D721Med (cell line): ENCODE results near the gene SPRED2.
A peak's percentile ranks its signal among the peaks of the same experiment; 100 is the strongest.

ENCODE experiments used
- DNase-seq: peaks from one replicate; pipeline ENCODE4 v3.0.0; 2011; ENCODE audit warnings: low spot score; ENCODE audit not compliant: insufficient read length
- FAIRE-seq: peaks from 2 replicates; lab custom pipeline; 2011; peaks lifted over from hg19 to GRCh38; lab: Jason Lieb, UNC
- TF ChIP-seq, protein P1 (sequence below): IDR thresholded peaks from 2 replicates; pipeline ENCODE4 v1.5.1; 2012; ENCODE audit warnings: mild to moderate bottlenecking, control low read depth; ENCODE audit not compliant: insufficient read depth; ENCODE audit errors: missing control alignments

Gene SPRED2

DNA sequence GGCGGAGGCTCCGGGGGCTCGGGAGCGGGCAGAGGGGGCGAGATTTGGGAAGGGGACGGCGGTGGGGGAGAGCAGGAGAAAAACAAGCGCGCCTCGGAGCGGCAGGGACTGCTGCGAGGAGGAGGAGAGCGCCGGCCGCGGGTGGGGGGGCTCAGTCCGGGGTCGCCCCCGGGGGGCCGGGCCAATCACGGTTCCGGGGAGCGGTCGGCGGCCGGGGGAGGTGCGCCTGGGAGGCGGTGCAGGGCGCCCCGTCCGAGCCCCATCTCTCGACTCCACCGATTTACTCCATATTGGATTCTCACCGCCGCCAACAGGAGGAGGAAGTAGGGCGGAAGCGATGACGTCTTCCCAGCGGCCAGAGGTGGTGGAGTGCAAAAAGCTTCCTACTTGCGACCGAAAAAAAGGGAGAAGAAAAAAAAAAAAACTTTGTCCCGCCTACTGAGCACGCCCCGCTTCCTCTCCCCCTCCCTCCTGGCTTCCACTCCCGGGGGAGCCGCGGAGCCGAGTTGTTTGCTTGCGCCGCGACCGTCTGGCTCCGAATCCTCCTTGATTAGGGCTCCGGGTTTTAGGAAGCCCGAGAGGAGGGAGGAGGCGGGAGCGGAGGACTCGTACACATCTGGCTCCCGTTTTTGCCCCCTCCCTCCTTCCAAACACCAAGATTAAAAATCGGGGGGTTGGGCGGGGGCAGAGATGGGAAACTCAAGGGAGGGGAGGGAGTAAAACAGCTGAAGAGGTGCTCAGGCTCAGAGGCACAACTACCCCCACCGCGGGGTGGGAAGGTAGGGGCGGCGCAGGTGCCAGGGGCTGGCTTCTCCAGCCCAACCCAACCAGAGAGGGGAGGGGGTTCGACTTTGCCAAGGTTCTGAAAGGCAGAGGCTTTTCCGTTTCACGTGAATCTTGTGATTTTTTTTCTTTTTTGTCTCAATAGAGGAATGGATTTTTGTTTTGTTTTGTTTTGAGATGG, at the start of gene SPRED2:
TSS of gene SPRED2 (minus strand) at position 373 of the 964 bp plus-strand sequence. CDS start 612 bp downstream, outside the sequence.
- TF ChIP-seq, protein P1, sequence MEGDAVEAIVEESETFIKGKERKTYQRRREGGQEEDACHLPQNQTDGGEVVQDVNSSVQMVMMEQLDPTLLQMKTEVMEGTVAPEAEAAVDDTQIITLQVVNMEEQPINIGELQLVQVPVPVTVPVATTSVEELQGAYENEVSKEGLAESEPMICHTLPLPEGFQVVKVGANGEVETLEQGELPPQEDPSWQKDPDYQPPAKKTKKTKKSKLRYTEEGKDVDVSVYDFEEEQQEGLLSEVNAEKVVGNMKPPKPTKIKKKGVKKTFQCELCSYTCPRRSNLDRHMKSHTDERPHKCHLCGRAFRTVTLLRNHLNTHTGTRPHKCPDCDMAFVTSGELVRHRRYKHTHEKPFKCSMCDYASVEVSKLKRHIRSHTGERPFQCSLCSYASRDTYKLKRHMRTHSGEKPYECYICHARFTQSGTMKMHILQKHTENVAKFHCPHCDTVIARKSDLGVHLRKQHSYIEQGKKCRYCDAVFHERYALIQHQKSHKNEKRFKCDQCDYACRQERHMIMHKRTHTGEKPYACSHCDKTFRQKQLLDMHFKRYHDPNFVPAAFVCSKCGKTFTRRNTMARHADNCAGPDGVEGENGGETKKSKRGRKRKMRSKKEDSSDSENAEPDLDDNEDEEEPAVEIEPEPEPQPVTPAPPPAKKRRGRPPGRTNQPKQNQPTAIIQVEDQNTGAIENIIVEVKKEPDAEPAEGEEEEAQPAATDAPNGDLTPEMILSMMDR = no peak
- DNase-seq (peak; percentile 43), FAIRE-seq (no peak)

DNA sequence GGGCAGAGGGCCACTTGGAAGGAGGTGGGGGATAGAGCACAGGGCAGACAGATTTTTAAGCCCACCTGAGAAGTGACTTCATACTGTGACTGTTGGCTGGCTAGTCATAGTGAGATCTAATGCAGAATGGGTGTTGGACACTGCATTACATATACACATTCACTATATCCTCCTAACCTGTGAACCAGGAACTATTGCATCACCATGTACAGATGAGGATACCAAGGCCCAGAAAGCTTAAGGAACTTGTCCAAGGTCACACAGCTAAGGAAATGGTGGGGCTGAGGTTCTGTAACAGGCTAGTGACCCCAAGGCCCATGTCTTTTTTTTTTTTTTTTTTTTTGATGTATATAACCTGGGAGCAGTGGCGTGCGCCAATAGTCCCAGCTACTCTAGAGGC, 49.6 kb upstream of the SPRED2 start:
- TF ChIP-seq, protein P1 = no peak
- no peak for FAIRE-seq
- DNase-seq = no peak

GRCh38 chr2:65479524-65479923, 47.1 kb upstream of the SPRED2 start:
- DNase-seq (no peak), FAIRE-seq (no peak)
- TF ChIP-seq, protein P1 = no peak

GRCh38 chr2:65478498-65479135, 46.2 kb upstream of the SPRED2 start:
- DNase-seq (no peak), FAIRE-seq (no peak)
- TF ChIP-seq, protein P1 = no peak

DNA sequence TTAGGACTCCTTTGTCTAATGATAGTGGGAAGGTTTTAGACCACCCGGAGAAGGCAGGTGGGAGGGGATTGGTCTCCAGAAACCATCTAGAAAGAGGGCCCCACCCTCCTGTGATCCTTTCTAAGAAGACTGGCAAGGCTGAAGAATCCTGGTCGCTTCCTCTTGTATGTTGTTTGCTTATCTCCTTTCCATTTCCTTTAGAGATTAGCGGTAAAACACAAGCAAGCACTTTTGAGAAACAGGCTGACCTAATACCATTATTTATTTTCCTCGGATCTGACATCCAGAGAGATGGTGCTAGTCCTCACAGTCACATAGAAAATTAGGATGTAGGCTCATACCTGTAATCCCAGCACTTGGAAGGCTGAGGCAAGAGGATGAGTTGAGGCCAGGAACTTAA, 45.2 kb upstream of the SPRED2 start:
- DNase-seq (no peak), FAIRE-seq (no peak)
- TF ChIP-seq, protein P1 = no peak

DNA sequence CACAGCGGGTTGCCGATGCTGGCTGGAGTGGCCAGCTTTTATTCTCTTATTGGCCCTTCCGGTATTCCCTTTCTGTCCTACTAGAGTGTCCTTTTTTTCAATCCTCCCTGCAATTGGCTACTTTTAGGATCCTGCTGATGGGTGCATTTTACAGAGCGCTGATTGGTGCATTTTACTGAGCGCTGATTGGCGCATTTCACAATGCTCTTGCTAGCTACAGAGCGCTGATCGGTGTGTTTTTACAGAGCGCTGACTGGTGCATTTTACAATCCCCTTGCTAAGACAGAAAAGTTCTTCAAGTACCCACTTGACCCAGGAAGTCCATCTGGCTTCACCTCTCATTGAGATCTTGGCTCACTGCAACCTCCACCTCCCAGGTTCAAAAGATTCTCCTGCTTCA, 44.4 kb upstream of the SPRED2 start:
- DNase-seq (no peak), FAIRE-seq (no peak)
- TF ChIP-seq, protein P1 = no peak

DNA sequence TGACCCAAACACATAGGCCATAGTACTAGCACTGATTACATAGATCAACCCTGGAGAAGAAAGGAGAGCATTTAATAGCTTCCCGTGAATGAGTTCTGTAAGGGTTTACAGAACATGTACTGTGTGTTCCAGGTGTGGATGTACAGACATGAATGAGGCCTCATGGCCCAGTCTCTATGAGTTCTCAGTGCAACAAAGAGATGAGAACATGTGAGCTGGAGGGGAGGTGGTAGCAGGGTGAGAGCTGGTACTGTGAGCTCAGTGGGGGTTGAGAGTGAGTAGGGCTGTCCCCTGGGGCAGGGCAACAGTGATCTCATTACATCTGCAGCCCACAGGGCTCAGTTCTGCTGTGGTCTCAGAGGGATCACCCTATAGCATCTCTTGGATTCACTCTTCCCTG, 42.6 kb upstream of the SPRED2 start:
- TF ChIP-seq, protein P1 = no peak
- FAIRE-seq (no peak), DNase-seq (no peak)
